Smooth muscle cell (in vitro differentiated cells): ENCODE measurements around the gene PTPRD. TPM values are rescaled to one million over a fixed set of nuclear protein-coding genes. Genes with fewer than 3 reads are reported as not detected.
"Not testable (repeated sequence)": the region's sequence is repeated elsewhere in the genome, so short reads cannot be mapped to it uniquely, and the experiment has no call there.

Experiments
- DNase-seq: peaks from one replicate; lab custom pipeline; 2025; ENCODE audit not compliant: unreplicated experiment; lab: John Stamatoyannopoulos, UW
- H2AFZ ChIP-seq: fragments of 200-600 bp; sonication (generic); 2 replicates; pipeline ENCODE4 v1.6.0; 2016; ENCODE audit warnings: antibody characterized with exemption, low read depth, mild to moderate bottlenecking
- H3F3A ChIP-seq: fragments of 200-600 bp; sonication (generic); 2 replicates; pipeline ENCODE4 v1.6.0; 2017; ENCODE audit warnings: antibody characterized with exemption, low read depth
- H3K27ac ChIP-seq: fragments of 200-600 bp; sonication (generic); 2 replicates; pipeline ENCODE4 v1.5.1; 2016; ENCODE audit warnings: low read depth, mild to moderate bottlenecking
- H3K27me3 ChIP-seq: fragments of 200-600 bp; sonication (generic); 2 replicates; pipeline ENCODE4 v1.6.1; 2016; ENCODE audit warnings: low read depth, mild to moderate bottlenecking
- H3K36me3 ChIP-seq: fragments of 200-600 bp; sonication (generic); 2 replicates; pipeline ENCODE4 v1.5.1; 2016; ENCODE audit warnings: low read depth
- H3K4me1 ChIP-seq: fragments of 200-600 bp; sonication (generic); 2 replicates; pipeline ENCODE4 v1.5.1; 2016; ENCODE audit warnings: low read depth
- H3K4me2 ChIP-seq: fragments of 200-600 bp; sonication (generic); 2 replicates; pipeline ENCODE4 v1.6.0; 2016; ENCODE audit warnings: mild to moderate bottlenecking
- H3K4me3 ChIP-seq: fragments of 200-600 bp; sonication (generic); 2 replicates; pipeline ENCODE4 v1.5.1; 2016; ENCODE audit warnings: mild to moderate bottlenecking
- H3K79me2 ChIP-seq: fragments of 200-600 bp; sonication (generic); 2 replicates; pipeline ENCODE4 v1.6.0; 2016; ENCODE audit warnings: low read depth, mild to moderate bottlenecking
- H3K9ac ChIP-seq: fragments of 200-600 bp; sonication (generic); 2 replicates; pipeline ENCODE4 v1.6.0; 2016; ENCODE audit warnings: low read depth
- H3K9me3 ChIP-seq: fragments of 200-600 bp; sonication (generic); replicated peaks from 2 replicates; pipeline ENCODE4 v1.5.1; 2016; ENCODE audit warnings: low read depth
- H4K20me1 ChIP-seq: fragments of 200-600 bp; sonication (generic); 2 replicates; pipeline ENCODE4 v1.6.0; 2016; ENCODE audit warnings: low read depth
- WGBS: methylation state at CpG from one replicate; pipeline ENCODE4 v1.1.7; 2016; ENCODE audit warnings: low lambda C conversion rate; 5-methylcytosine and 5-hydroxymethylcytosine counted together
- polyA plus RNA-seq: library from polyadenylated mRNA; unstranded; fragments of >200 nt; fragmentation: Nextera tagmentation; extraction: Ambion mirVana; gene quantifications from 2 replicates; pipeline ENCODE4 v1.2.1, GENCODE V29; 2016
- total RNA-seq: library from RNA; depleted of rRNA; stranded (reverse); fragments of >200 nt; gene quantifications from 2 replicates; pipeline ENCODE4 v1.2.3, GENCODE V29; 2014
- TF ChIP-seq, protein P1 (sequence below): fragments of 200-600 bp; sonication (generic); IDR thresholded peaks from 2 replicates; pipeline ENCODE4 v1.5.1; 2017; ENCODE audit warnings: borderline replicate concordance, mild to moderate bottlenecking, antibody characterized with exemption; ENCODE audit not compliant: insufficient read depth, poor library complexity, severe bottlenecking

PTPRD gene
- total and polyA plus RNA-seq, 2 experiments from 2014 or later: 6.5 to 61.0 TPM

DNA sequence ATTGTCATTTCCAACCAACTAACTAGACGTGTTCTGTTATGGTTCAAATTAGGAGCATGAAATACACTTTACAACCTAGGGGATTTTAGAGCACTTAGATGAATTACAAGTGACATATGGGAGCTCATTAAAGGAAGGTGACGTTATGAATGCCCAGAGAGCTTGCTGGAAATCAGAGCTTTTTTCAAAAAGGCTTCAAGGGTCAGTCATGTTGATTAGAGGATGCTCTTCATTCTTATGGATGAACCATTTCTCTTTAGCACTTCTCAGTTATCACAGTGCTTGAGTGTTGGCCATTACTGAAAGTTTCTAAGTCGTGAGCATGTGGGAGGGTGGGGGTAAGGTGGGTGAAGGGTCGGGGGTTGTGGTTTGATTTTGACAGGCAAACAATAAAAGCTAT, 1567.7 kb downstream of the PTPRD start:
- TF ChIP-seq, protein P1, sequence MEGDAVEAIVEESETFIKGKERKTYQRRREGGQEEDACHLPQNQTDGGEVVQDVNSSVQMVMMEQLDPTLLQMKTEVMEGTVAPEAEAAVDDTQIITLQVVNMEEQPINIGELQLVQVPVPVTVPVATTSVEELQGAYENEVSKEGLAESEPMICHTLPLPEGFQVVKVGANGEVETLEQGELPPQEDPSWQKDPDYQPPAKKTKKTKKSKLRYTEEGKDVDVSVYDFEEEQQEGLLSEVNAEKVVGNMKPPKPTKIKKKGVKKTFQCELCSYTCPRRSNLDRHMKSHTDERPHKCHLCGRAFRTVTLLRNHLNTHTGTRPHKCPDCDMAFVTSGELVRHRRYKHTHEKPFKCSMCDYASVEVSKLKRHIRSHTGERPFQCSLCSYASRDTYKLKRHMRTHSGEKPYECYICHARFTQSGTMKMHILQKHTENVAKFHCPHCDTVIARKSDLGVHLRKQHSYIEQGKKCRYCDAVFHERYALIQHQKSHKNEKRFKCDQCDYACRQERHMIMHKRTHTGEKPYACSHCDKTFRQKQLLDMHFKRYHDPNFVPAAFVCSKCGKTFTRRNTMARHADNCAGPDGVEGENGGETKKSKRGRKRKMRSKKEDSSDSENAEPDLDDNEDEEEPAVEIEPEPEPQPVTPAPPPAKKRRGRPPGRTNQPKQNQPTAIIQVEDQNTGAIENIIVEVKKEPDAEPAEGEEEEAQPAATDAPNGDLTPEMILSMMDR: no peak
- no peak overlapping the region for H3K27ac ChIP-seq
- H3K36me3 ChIP-seq: no peaks in the 10 kb centered on the region
- H3F3A ChIP-seq: no peaks in the 10 kb centered on the region
- H3K4me1 ChIP-seq: no peaks in the 10 kb centered on the region
- H3K79me2 ChIP-seq: no peaks in the 10 kb centered on the region
- H2AFZ ChIP-seq: no peak overlapping the region
- H3K9me3 ChIP-seq: no peaks in the 10 kb centered on the region
- H3K9ac ChIP-seq: no peak overlapping the region
- DNase-seq: no peak
- 45% methylated on average over 4 of the region's 4 CpGs for WGBS
- H3K27me3 ChIP-seq: no peaks in the 10 kb centered on the region
- no peaks in the 10 kb centered on the region for H4K20me1 ChIP-seq
- H3K4me2 ChIP-seq: no peak overlapping the region
- no peak overlapping the region for H3K4me3 ChIP-seq

DNA sequence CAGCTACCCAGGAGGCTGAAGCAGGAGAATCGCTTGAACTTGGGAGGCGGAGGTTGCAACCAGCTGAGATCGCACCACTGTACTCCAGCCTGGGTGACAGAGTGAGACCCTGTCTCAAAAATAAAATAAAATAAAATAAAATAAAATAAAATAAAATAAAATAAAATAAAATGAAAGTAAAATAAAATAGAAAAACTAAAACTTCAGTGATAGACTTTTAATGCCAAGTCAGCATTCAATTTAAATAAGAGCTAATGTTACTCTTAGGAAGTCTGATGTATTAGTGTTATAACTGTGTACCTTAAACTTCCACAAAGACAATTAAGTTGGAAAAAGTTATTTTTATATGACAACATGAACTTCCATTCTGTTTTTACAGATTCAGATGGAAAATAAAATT, 1569.0 kb downstream of the PTPRD start:
- not testable (repeated sequence) for H3K79me2 ChIP-seq, H2AFZ ChIP-seq, H4K20me1 ChIP-seq, H3K9me3 ChIP-seq, H3K4me1 ChIP-seq, H3K9ac ChIP-seq, DNase-seq, H3F3A ChIP-seq, H3K27ac ChIP-seq, H3K4me3 ChIP-seq, H3K4me2 ChIP-seq, H3K27me3 ChIP-seq, H3K36me3 ChIP-seq
- 95% methylated on average over 3 of the region's 3 CpGs for WGBS

DNA sequence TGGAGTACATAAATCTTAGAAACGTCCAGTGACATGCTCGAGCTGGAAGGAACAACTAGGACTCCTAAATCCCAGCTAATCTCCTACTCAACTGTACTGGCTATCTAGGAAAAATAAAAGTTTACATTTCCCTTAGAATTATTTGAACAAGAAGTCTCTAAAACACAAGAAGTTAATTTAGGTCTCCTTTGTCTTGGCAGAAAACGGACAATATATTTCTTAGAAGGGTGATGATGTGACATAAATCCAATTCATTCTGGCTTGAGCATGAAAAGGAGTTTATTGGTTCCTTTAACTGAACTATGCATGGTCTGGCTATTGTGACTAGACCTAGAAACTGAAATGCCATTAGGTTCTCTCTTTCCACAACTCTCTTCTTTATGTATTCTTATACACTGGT, 1571.0 kb downstream of the PTPRD start:
- TF ChIP-seq, protein P1: no peak

DNA sequence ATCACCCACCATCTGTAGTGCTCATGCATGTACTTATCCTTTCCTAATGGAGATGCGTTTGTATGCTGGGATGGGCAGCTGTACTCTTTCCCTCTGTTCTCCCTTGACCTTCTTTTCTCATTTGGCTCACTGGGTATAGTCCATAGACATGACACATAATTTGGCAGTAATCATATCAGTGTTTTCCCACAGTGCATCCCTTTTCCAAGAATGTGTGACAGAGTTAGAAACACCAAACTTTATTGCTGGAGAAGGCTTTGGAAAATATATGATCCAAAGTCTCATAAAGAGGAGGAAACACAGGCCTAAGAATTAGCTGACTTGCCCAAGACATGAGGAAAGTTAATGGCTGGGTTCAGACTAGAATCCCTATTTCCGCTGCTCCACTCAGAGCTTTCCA, 1579.8 kb downstream of the PTPRD start:
- Histone ChIP-seq H2AFZ (peak overlapping the region; percentile 27), H3K4me2 (no peak overlapping the region), H4K20me1 (no peaks in the 10 kb centered on the region), H3F3A (no peaks in the 10 kb centered on the region), H3K27me3 (no peaks in the 10 kb centered on the region), H3K4me1 (peaks cover 4% of the 10 kb centered on the region), H3K36me3 (no peaks in the 10 kb centered on the region), H3K27ac (no peak overlapping the region), H3K9me3 (no peaks in the 10 kb centered on the region), H3K79me2 (no peaks in the 10 kb centered on the region), H3K4me3 (no peak overlapping the region), H3K9ac (no peak overlapping the region)
- no peak for DNase-seq
- TF ChIP-seq, protein P1: no peak
- 55% methylated on average over 2 of the region's 2 CpGs for whole genome bisulfite sequencing

More for the DNA sequence above, 1571.0 kb downstream of the PTPRD start:
- no peak for DNase-seq
- Histone ChIP-seq H2AFZ (peak overlapping the region; percentile 35), H3K36me3 (no peaks in the 10 kb centered on the region), H3K27ac (no peak overlapping the region), H3K4me2 (no peak overlapping the region), H3F3A (no peaks in the 10 kb centered on the region), H4K20me1 (no peaks in the 10 kb centered on the region), H3K79me2 (no peaks in the 10 kb centered on the region), H3K9ac (no peak overlapping the region), H3K27me3 (no peaks in the 10 kb centered on the region), H3K9me3 (no peaks in the 10 kb centered on the region), H3K4me1 (peaks cover 3% of the 10 kb centered on the region), H3K4me3 (no peak overlapping the region)
- WGBS: 28% methylated on average over 3 of the region's 3 CpGs
